ENCODE measurements around the gene KIF6.
"Not testable (repeated sequence)": the region's sequence is repeated elsewhere in the genome, so short reads cannot be mapped to it uniquely, and the experiment has no call there.

KIF6 gene

GRCh38 chr6:39302669-39303424 lies 422.4 kb downstream of the KIF6 start:
- in situ Hi-C loops (cut with MboI; ENCODE audit: low sequenced_read_pairs) = no loop called here

GRCh38 chr6:39302011-39302410 lies 423.2 kb downstream of the KIF6 start:
- in situ Hi-C loops (cut with MboI; ENCODE audit: low sequenced_read_pairs) = no loop called here

GRCh38 chr6:39301606-39302005 lies 423.6 kb downstream of the KIF6 start:
- in situ Hi-C loops (cut with MboI; ENCODE audit: low sequenced_read_pairs) = no loop called here

GRCh38 chr6:39300739-39301138 lies 424.5 kb downstream of the KIF6 start:
- in situ Hi-C loops (cut with MboI; ENCODE audit: low sequenced_read_pairs) = no loop called here

GRCh38 chr6:39298061-39298460 lies 427.1 kb downstream of the KIF6 start:
- in situ Hi-C loops (cut with MboI; ENCODE audit: low sequenced_read_pairs) = no loop called here

GRCh38 chr6:39296745-39297640 lies 428.2 kb downstream of the KIF6 start:
- in situ Hi-C loops (cut with MboI; ENCODE audit: low sequenced_read_pairs) = no loop called here

GRCh38 chr6:39295611-39296011 lies 429.6 kb downstream of the KIF6 start:
- in situ Hi-C loops (cut with MboI; ENCODE audit: low sequenced_read_pairs) = no loop called here

GRCh38 chr6:39294899-39295298 lies 430.3 kb downstream of the KIF6 start:
- in situ Hi-C loops (cut with MboI; ENCODE audit: low sequenced_read_pairs) = no loop called here

GRCh38 chr6:39294133-39294532 lies 431.1 kb downstream of the KIF6 start:
- in situ Hi-C loops (cut with MboI; ENCODE audit: low sequenced_read_pairs) = no loop called here

GRCh38 chr6:39292637-39293036 lies 432.6 kb downstream of the KIF6 start:
- in situ Hi-C loops (cut with MboI; ENCODE audit: low sequenced_read_pairs) = no loop called here

- in situ Hi-C loops (cut with MboI; ENCODE audit: low sequenced_read_pairs) = no loop called here
Observed at GRCh38 chr6:39289490-39289889, 435.7 kb downstream of the KIF6 start.

GRCh38 chr6:39287601-39288000 lies 437.6 kb downstream of the KIF6 start:
- in situ Hi-C loops (cut with MboI; ENCODE audit: low sequenced_read_pairs) = no loop called here

GRCh38 chr6:39286596-39286995 lies 438.6 kb downstream of the KIF6 start:
- in situ Hi-C loops (cut with MboI; ENCODE audit: low sequenced_read_pairs) = not testable (repeated sequence)

GRCh38 chr6:39282774-39283173 lies 442.4 kb downstream of the KIF6 start:
- in situ Hi-C loops (cut with MboI; ENCODE audit: low sequenced_read_pairs) = no loop called here

GRCh38 chr6:39281312-39281980 lies 443.8 kb downstream of the KIF6 start:
- in situ Hi-C loops (cut with MboI; ENCODE audit: low sequenced_read_pairs) = no loop called here

GRCh38 chr6:39280247-39280731 lies 444.9 kb downstream of the KIF6 start:
- in situ Hi-C loops (cut with MboI; ENCODE audit: low sequenced_read_pairs) = no loop called here

Data from hTERT RPE-1 (cell line).